PC-9 (cell line): ENCODE measurements around the gene CAMK2B. TPM values are rescaled to one million over a fixed set of nuclear protein-coding genes. Genes with fewer than 3 reads are reported as not detected.
"Not testable (repeated sequence)": the region's sequence is repeated elsewhere in the genome, so short reads cannot be mapped to it uniquely, and the experiment has no call there.

Experiments
- BruUV-seq: library from RNA; stranded (reverse); fragments of 400-500 nt; replicated peaks from 2 replicates; lab custom pipeline; 2021; lab: Mats Ljungman, UMichigan
- CTCF ChIA-PET: fragments of 300-600 bp; sonication (Branson Sonifier 250); formaldehyde crosslinking; loops from one replicate; lab custom pipeline; 2022; ENCODE audit warnings: antibody characterized with exemption; lab: Charles Lee
- POLR2A ChIA-PET: fragments of 300-600 bp; sonication (Branson Sonifier 250); formaldehyde crosslinking; loops from one replicate; lab custom pipeline; 2022; ENCODE audit warnings: antibody characterized with exemption; ENCODE audit not compliant: unreplicated experiment; lab: Charles Lee
- DNase-seq, 2 experiments: peaks; one replicate each; pipeline versions ENCODE4 v3.0.0 to v3.0.0-alpha.2; 2015 to 2022; ENCODE audit warnings: mixed read lengths in 1 of 2
- H2AFZ ChIP-seq: fragments of 200-600 bp; sonication (generic); 2 replicates; pipeline ENCODE4 v1.8.1; 2017; ENCODE audit warnings: antibody characterized with exemption
- H3F3A ChIP-seq: fragments of 200-600 bp; sonication (generic); 2 replicates; pipeline ENCODE4 v1.8.1; 2017; ENCODE audit warnings: antibody characterized with exemption, mild to moderate bottlenecking, low read depth; ENCODE audit not compliant: insufficient read depth
- H3K27ac ChIP-seq: fragments of 200-600 bp; sonication (generic); 2 replicates; pipeline ENCODE4 v1.6.1; 2016; ENCODE audit warnings: mixed run types
- H3K27me3 ChIP-seq: fragments of 200-600 bp; sonication (generic); 2 replicates; pipeline ENCODE4 v1.6.1; 2016; ENCODE audit warnings: low read depth, mixed run types; ENCODE audit not compliant: insufficient read depth
- H3K36me3 ChIP-seq: fragments of 200-600 bp; sonication (generic); 2 replicates; pipeline ENCODE4 v1.6.1; 2016; ENCODE audit warnings: low read depth, mixed run types
- H3K4me1 ChIP-seq: fragments of 200-600 bp; sonication (generic); replicated peaks from 2 replicates; pipeline ENCODE4 v1.6.1; 2016; ENCODE audit warnings: mixed run types; ENCODE audit not compliant: insufficient read depth
- H3K4me2 ChIP-seq: fragments of 200-600 bp; sonication (generic); 2 replicates; pipeline ENCODE4 v1.6.1; 2017; ENCODE audit warnings: mixed run types
- H3K4me3 ChIP-seq: fragments of 200-600 bp; sonication (generic); 2 replicates; pipeline ENCODE4 v1.6.1; 2016; ENCODE audit warnings: mixed run types
- H3K79me2 ChIP-seq: fragments of 200-600 bp; sonication (generic); 2 replicates; pipeline ENCODE4 v1.6.1; 2017; ENCODE audit warnings: low read depth, mixed run types
- H3K9me2 ChIP-seq: fragments of 200-600 bp; sonication (generic); 2 replicates; pipeline ENCODE4 v1.8.1; 2017; ENCODE audit warnings: mild to moderate bottlenecking; ENCODE audit not compliant: insufficient read depth
- H3K9me3 ChIP-seq: fragments of 200-600 bp; sonication (generic); 2 replicates; pipeline ENCODE4 v1.8.1; 2016; ENCODE audit warnings: low read depth; ENCODE audit not compliant: insufficient read depth
- H4K20me1 ChIP-seq: fragments of 200-600 bp; sonication (generic); 2 replicates; pipeline ENCODE4 v1.8.1; 2017; ENCODE audit not compliant: insufficient read depth
- CTCF ChIP-seq: fragments of 200-600 bp; sonication (generic); conservative IDR thresholded peaks from 2 replicates; pipeline ENCODE4 v1.6.1; 2017; ENCODE audit warnings: mixed run types, antibody characterized with exemption, mild to moderate bottlenecking, moderate library complexity
- EZH2 ChIP-seq: fragments of 200-600 bp; sonication (generic); IDR thresholded peaks from 2 replicates; pipeline ENCODE4 v1.8.0; 2017; ENCODE audit warnings: antibody characterized with exemption, low read depth
- intact Hi-C: fragments of 100-400 bp; cut with micrococcal nuclease; formaldehyde crosslinking; loops from one replicate; pipeline ENCODE4 v1.10.0; 2022; ENCODE audit not compliant: unreplicated experiment
- total RNA-seq: library from RNA; stranded (reverse); gene quantifications from 2 replicates; pipeline ENCODE4 v1.2.3, GENCODE V29; 2021

The CAMK2B gene
- total RNA-seq, 1 experiment from 2014 or later = 0.15 TPM

GRCh38 chr7:44173911-44174693 is 151.3 kb downstream of the CAMK2B start:
- no peaks in the 10 kb centered on the region for H3K9me3 ChIP-seq
- POLR2A ChIA-PET = no interaction called here
- intact Hi-C loops = no loop called here

GRCh38 chr7:44172803-44173424 is 152.5 kb downstream of the CAMK2B start:
- H3K4me1 ChIP-seq = peaks cover 13% of the 10 kb centered on the region
- BruUV-seq = no TSS peak
- intact Hi-C loops = no loop called here
- H4K20me1 ChIP-seq = no peaks in the 10 kb centered on the region
- H3K27me3 ChIP-seq = no peaks in the 10 kb centered on the region
- H3K4me3 ChIP-seq = no peak overlapping the region
- no peaks in the 10 kb centered on the region for H3K9me3 ChIP-seq
- POLR2A ChIA-PET = no interaction called here
- H3F3A ChIP-seq = peaks cover 5% of the 10 kb centered on the region; the same call in 1 of the 2 replicates
- no peak overlapping the region for H3K27ac ChIP-seq
- no peaks in the 10 kb centered on the region for H3K36me3 ChIP-seq
- CTCF ChIA-PET = no interaction called here
- H3K79me2 ChIP-seq = no peaks in the 10 kb centered on the region
- no peak overlapping the region for H2AFZ ChIP-seq
- no peak overlapping the region for H3K4me2 ChIP-seq
- no peaks in the 10 kb centered on the region for H3K9me2 ChIP-seq
- TF ChIP-seq CTCF (no peak), EZH2 (no peak)
- DNase-seq = no peak

More at GRCh38 chr7:44173911-44174693, 151.3 kb downstream of the CAMK2B start:
- H3K27me3 ChIP-seq = no peaks in the 10 kb centered on the region
- H3K4me3 ChIP-seq = no peak overlapping the region
- DNase-seq = no peak
- H3K9me2 ChIP-seq = no peaks in the 10 kb centered on the region
- TF ChIP-seq CTCF (no peak), EZH2 (no peak)
- peaks cover 5% of the 10 kb centered on the region; the same call in 1 of the 2 replicates for H3F3A ChIP-seq
- no TSS peak for BruUV-seq
- no peaks in the 10 kb centered on the region for H3K36me3 ChIP-seq
- H2AFZ ChIP-seq = no peak overlapping the region
- CTCF ChIA-PET = no interaction called here
- no peaks in the 10 kb centered on the region for H4K20me1 ChIP-seq
- H3K79me2 ChIP-seq = no peaks in the 10 kb centered on the region
- H3K4me2 ChIP-seq = no peak overlapping the region
- peaks cover 18% of the 10 kb centered on the region for H3K4me1 ChIP-seq
- no peak overlapping the region for H3K27ac ChIP-seq

- H2AFZ ChIP-seq = no peak overlapping the region
- peaks cover 7% of the 10 kb centered on the region for H3K4me1 ChIP-seq
- H3F3A ChIP-seq = peaks cover 2% of the 10 kb centered on the region; the same call in 1 of the 2 replicates
- POLR2A ChIA-PET = no interaction called here
- TF ChIP-seq EZH2 (no peak), CTCF (no peak)
- intact Hi-C loops = no loop called here
- no peaks in the 10 kb centered on the region for H3K36me3 ChIP-seq
- no peaks in the 10 kb centered on the region for H4K20me1 ChIP-seq
- CTCF ChIA-PET = no interaction called here
- H3K4me3 ChIP-seq = no peak overlapping the region
- BruUV-seq = no TSS peak
- no peaks in the 10 kb centered on the region for H3K27me3 ChIP-seq
- no peaks in the 10 kb centered on the region for H3K79me2 ChIP-seq
- no peaks in the 10 kb centered on the region for H3K9me2 ChIP-seq
- no peak for DNase-seq
- H3K9me3 ChIP-seq = no peaks in the 10 kb centered on the region
- H3K27ac ChIP-seq = no peak overlapping the region
- no peak overlapping the region for H3K4me2 ChIP-seq
Observed at GRCh38 chr7:44172352-44172751, 153.0 kb downstream of the CAMK2B start.

- intact Hi-C loops, POLR2A ChIA-PET, H2AFZ ChIP-seq, H3K27ac ChIP-seq, H3K9me2 ChIP-seq, H3K27me3 ChIP-seq, DNase-seq, H3K9me3 ChIP-seq, BruUV-seq, H3K4me1 ChIP-seq, H3F3A ChIP-seq, H3K79me2 ChIP-seq, H3K4me2 ChIP-seq, H3K4me3 ChIP-seq, CTCF ChIA-PET, H3K36me3 ChIP-seq, H4K20me1 ChIP-seq: not testable (repeated sequence)
Observed at GRCh38 chr7:44171901-44172300, 153.5 kb downstream of the CAMK2B start.
